Forelimb muscle (tissue), 1 donor: Measurements from ENCODE around the gene GNMT. TPM values are rescaled to one million over a fixed set of nuclear protein-coding genes. Genes with fewer than 3 reads are reported as not detected.
A peak's percentile ranks its signal among the peaks of the same experiment; 100 is the strongest.

Experiments used
- DNase-seq: peaks from one replicate; pipeline ENCODE4 v3.0.0-alpha.2; 2013; ENCODE audit warnings: low read depth
- polyA plus RNA-seq: library from polyadenylated mRNA; unstranded; fragments of 120-200 nt; gene quantifications from one replicate; pipeline ENCODE4 v1.2.1, GENCODE V29; 2013; ENCODE audit not compliant: insufficient read length

The GNMT gene
- 0.65 TPM for polyA plus RNA-seq

DNA sequence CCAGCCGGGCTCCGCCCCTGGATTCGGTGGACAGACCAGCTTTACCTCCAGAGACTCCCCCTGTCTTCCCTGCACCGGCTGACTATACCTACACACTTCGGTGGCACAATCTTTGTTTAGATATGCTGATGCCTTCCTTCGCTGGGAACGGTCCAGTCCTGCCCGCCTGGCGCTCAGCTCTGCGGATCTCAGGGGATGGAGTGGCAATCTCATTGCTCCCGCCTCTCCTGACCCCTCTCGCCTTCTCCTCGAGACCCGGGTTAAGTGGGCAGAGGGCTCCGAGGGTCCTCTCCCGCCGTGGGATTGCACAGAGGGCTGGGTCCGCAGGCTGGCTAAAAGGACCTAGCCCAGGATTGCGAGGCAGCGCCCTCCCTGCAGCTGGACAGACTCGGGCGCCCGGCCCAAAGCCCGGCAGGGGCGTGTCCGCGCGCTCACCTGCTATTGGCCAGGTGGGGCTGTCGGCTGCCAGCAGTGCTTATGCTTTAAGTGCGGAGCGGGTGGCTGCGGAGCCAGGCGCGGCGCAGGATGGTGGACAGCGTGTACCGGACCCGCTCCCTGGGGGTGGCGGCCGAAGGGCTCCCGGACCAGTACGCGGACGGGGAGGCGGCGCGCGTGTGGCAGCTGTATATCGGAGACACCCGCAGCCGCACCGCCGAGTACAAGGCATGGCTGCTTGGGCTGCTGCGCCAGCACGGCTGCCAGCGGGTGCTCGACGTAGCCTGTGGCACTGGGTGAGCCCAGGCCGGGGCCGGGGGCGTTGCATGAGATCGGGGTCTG lies at the start of gene GNMT:
TSS of gene GNMT (plus strand) at position 512 of the 777 bp plus-strand sequence. CDS start at position 526, 14 bp downstream.
- no peak for DNase-seq

DNA sequence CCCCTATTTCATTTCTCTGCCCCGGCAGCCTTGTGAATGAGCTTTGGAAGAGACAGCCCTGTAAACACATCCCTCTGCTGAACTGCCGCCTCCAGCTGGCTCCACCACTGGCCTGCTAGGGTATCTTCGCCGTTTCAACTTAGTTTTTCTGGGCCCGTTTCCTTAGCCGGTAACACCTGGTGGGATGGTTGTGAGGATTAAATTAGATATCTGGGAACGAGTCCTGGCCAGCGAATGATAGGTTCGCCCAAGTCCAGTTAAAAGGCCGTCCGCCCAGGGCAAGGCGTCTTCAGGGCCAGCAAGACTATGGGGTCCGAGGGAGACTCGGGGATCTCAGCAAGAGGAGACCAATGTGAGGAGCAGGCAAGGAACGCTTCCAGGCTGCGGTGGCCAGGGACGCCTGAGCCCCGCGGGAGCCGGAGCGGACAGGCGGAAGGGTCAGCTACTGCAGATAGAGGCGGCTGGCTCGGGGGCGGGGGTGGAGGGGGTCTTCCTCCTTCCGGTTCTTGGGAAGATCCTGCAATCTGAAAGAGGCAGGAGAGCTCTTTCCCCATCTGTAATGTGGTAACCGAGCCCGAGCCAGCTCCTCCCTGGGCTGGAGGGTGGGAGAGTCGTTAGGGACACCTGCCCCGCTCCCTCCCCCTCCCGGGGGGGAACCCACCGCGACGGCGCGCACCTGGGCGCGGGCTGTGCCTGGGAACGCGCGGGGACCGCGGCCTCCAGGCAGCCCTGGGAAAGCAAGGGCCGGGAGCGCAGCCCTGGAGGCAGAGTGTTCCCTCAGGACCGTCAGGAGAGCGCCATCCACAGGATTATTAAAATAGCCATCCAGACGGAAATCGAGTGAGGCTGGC lies 49.2 kb upstream of the GNMT start:
- DNase-seq = no peak

DNA sequence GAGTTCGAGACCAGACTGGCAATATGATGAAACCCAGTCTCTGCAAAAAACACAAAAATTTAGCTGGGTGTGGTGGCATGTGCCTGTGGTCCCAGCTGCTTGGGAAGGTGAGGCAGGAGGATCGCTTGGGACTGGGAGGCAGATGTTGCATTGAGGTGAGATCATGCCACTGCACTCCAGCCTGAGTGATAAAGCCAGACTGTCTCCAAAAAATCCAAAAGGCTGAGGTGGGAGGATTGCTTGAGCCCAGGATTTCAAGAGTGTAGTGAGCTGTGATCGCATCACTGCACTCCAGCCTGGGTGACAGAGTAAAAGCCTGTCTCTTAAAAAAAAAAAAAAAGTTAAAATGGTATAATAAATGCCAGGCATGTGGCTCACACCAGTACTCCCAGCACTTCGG lies 46.0 kb upstream of the GNMT start:
- no peak for DNase-seq

DNA sequence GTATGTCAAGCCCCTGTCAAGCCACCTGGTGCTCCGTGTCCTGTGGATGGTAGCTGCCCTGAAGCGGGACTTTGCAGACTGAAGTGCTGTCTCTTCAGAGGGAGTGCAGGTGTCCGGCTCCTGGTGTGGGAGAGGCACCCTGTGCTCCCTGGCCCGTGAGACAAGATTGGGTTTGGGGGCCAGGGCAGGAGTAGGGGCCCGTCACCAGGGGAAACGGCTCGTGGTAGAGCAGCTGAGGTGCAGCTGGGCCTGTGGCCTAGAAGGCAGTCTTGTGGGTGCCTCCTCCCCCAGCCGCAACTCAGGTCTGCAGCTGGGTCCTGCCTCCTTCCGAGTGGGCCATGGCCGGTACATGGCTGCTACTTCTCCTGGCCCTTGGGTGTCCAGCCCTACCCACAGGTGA lies 44.8 kb upstream of the GNMT start, which contains the start of gene PTCRA:
TSS of gene PTCRA (plus strand) at position 322 of the 400 bp plus-strand sequence. CDS start at position 339, 17 bp downstream.
- no peak for DNase-seq

DNA sequence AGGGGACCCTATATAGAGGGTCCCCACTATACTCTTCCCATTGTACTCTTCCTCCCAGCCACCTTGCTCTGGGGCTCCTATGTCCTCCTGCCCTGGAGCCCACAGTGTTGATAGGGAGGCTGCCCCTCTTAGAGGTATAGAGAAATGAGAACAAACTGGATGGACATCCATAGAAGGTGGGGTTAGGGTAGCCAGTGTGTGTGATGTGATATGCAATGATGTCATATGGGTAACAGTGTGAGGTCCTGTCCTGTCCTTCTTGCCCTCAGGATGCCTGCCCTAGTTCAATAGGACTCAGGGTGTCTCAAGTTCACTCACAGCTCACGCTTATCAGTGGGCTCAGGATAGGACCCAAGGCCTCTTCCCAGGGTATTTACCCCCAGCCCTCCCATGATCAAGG lies 44.3 kb upstream of the GNMT start:
- no peak for DNase-seq

DNA sequence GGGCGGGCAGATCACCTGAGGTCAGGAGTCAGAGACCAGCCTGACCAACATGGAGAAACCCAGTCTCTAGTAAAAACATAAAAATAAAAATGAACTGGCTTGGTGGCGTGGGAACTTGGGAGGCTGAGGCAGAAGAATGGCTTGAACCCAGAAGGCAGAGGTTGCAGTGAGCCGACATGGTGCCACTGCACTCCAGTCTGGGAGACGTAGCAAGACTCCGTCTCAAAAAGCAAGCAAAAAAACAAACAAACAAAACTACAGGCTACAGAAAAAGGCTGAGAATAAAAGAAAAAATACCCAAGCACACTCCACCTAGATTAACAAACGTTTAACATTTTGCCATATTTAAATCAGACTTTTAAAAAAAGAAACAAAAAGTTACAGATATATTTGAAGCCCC lies 38.8 kb upstream of the GNMT start:
- no peak for DNase-seq

DNA sequence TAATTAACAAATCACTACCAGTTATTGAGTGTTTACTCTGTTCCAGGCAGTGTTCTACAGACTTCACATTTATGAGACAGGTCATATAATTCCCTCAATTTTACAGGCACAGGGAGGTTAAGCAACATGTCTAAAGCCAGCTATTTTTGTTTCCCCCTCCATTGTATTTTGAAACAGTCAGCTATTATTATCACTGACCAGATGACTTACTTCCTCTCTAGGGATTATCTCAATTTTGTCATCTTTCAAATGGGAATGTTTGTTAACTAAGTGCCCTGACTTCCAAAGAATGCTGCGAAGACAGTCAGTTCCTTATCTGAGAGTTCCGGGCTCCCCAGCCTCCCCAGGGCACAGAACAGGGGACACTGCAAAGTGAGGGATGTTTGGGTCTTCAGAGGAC lies 36.9 kb upstream of the GNMT start:
- DNase-seq = no peak

DNA sequence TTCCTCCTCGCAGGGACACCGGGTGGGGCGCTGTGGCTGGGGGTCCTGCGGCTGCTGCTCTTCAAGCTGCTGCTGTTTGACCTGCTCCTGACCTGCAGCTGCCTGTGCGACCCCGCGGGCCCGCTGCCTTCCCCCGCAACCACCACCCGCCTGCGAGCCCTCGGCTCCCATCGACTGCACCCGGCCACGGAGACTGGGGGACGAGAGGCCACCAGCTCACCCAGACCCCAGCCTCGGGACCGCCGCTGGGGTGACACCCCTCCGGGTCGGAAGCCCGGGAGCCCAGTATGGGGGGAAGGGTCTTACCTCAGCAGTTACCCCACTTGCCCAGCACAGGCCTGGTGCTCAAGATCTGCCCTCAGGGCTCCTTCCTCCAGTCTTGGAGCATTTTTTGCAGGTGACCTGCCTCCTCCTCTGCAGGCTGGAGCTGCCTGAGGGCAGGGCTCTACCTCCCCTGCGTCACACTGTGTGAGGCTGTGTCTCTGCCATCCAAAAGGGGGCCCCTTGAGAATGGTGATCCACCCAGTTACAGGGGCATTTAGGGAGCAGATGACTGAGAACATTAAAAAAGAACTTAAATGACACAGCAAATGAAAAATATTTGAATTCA lies 35.2 kb upstream of the GNMT start:
- DNase-seq = no peak

GRCh38 chr6:42928986-42929820 lies 31.4 kb upstream of the GNMT start, which contains the start of gene CNPY3:
TSS of gene CNPY3 (plus strand) at chr6:42929480. CDS start at chr6:42929571, 91 bp downstream.
- DNase-seq = peak; percentile 96

DNA sequence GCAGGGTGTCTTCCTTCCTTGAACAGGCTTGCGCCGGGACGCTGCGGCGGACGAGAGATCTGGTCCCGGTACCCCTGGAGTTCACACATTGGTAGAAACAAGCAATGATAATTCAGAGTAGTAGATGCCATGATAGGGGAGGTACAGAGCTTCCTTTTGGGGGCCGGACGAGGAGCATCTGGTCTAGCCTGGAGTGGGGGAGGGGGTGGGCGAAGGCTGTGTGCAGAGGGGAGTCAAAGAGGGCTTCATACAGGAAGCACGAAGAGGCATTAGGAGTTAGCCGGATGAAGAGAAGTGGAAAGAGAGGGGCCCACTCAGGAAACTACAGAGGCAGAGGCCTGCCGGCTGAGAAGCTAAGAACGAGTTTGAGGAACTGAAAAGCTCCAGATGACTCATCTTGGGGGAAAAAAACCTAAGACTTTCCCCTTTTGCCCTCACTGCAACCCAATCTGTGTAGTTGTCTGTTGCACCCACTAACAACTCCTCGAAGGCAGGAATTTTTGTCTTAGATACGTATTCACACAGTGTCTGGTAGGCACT lies 30.7 kb upstream of the GNMT start:
- no peak for DNase-seq

DNA sequence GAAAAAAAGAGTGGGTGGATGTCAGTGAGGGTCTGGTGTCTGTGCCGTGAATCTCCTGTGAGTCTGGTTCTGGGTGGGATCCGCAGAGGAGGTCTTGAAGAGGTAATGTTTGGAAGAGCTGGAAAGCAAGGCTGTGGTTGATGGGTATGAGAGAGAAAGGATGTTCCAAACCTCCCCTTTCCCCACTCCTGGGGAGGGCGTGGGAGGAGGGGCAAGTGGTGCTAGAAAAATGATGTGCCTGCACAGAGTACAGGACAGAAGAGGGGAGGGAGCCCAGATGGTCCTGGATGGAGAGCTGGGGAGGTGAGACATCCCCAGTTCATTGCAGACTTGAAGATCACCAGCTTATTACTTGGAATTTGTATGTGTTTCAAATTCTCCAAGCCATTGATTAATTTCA lies 28.1 kb upstream of the GNMT start:
- DNase-seq = no peak

DNA sequence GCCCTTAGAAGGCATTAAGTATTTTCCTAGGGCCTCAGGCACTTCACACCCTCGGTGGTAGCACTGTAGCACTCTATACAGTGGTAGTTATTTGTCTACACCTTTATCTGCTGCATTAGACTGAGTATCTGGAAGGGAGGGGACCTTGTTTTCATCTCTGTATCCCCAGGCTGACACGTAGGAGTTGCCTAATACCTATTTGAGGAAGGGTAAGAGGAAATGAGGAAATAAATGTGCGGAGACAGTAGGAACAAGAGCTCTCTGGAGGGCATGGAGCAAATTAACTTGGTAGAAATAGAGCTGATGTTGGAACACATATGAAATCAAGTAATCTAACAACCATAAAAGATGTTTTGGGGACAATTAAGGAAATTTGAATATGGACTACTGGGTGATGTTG lies 27.3 kb upstream of the GNMT start:
- no peak for DNase-seq

GRCh38 chr6:42935322-42935721 lies 25.2 kb upstream of the GNMT start:
- no peak for DNase-seq

- no peak for DNase-seq
These were observed 24.2 kb upstream of the GNMT start for GRCh38 chr6:42936398-42936797.

DNA sequence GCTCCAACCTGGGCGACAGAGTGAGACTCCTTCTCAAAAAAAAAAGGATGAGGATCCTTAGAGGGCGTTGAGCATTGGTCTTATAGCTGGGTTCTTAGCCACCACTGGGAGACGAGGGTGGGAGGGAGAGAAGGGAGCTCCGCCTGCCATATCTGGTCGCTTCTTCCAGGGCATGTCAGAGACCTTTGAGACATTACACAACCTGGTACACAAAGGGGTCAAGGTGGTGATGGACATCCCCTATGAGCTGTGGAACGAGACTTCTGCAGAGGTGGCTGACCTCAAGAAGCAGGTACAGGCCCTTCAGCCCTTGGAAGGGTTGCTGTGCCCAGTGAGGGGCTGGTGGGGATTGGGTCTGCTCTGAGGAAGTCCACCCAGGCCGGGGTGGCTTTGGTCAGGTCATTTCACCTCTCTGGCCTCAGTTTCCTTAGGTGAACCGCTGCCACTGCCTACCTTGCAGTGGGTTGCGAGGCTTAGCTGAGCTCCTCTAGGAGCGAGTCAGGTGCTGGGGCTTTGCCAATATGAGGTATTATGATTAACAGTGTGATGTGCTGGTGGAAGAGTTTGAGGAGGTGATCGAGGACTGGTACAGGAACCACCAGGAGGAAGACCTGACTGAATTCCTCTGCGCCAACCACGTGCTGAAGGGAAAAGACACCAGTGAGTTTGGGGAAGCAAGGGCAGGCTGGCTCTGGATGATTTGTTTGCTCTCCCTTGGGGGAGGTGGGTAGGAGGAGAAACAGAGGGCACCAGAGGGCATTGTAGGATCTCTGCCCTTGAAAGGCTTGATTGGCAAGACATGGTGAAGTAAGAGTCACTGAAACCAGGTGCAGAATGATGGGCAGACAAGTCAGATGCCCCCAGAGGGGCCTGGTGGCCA lies 22.8 kb upstream of the GNMT start:
- DNase-seq = no peak

DNA sequence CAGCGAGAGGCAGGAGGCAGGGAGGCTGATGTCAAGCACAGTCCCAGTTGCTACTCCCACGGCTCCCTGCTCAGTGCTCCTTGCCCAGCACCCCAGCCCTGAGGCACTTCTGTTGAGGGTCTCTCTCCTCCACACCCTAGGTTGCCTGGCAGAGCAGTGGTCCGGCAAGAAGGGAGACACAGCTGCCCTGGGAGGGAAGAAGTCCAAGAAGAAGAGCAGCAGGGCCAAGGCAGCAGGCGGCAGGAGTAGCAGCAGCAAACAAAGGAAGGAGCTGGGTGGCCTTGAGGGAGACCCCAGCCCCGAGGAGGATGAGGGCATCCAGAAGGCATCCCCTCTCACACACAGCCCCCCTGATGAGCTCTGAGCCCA lies 22.1 kb upstream of the GNMT start:
- DNase-seq = no peak

GRCh38 chr6:42938987-42939809 lies 21.4 kb upstream of the GNMT start:
- no peak for DNase-seq

GRCh38 chr6:42939810-42940167 lies 20.8 kb upstream of the GNMT start:
- no peak for DNase-seq

GRCh38 chr6:42940493-42941045 lies 20.0 kb upstream of the GNMT start:
- no peak for DNase-seq
